AG20443 (cell line): ENCODE data around the gene TNPO3.
"Not testable (repeated sequence)": the region's sequence is repeated elsewhere in the genome, so short reads cannot be mapped to it uniquely, and the experiment has no call there.

ENCODE experiments used
- DNase-seq: peaks from one replicate; pipeline ENCODE4 v3.0.0; 2012; ENCODE audit warnings: low spot score, mixed read lengths

Gene TNPO3

GRCh38 chr7:129014501-129015101 is 40.3 kb downstream of the TNPO3 start:
- DNase-seq = no peak

GRCh38 chr7:129013048-129013724 is 41.7 kb downstream of the TNPO3 start:
- DNase-seq = no peak

GRCh38 chr7:129012641-129013040 is 42.3 kb downstream of the TNPO3 start:
- no peak for DNase-seq

GRCh38 chr7:129010075-129010474 is 44.8 kb downstream of the TNPO3 start:
- DNase-seq = no peak

GRCh38 chr7:129009437-129009836 is 45.5 kb downstream of the TNPO3 start:
- no peak for DNase-seq

GRCh38 chr7:129008645-129009414 is 46.1 kb downstream of the TNPO3 start:
- DNase-seq = no peak

GRCh38 chr7:129007572-129007971 is 47.3 kb downstream of the TNPO3 start:
- no peak for DNase-seq

GRCh38 chr7:129006636-129007414 is 48.1 kb downstream of the TNPO3 start:
- DNase-seq = no peak

- DNase-seq = no peak
Measured at GRCh38 chr7:129005186-129005585, 49.7 kb downstream of the TNPO3 start.

- DNase-seq = no peak
Measured at GRCh38 chr7:128997181-128997580, 57.7 kb downstream of the TNPO3 start.

GRCh38 chr7:128994560-128994959 is 60.4 kb downstream of the TNPO3 start:
- not testable (repeated sequence) for DNase-seq

GRCh38 chr7:128993419-128993818 is 61.5 kb downstream of the TNPO3 start:
- DNase-seq = no peak

GRCh38 chr7:128989961-128990360 is 65.0 kb downstream of the TNPO3 start:
- DNase-seq = no peak

GRCh38 chr7:128988372-128988771 is 66.5 kb downstream of the TNPO3 start:
- no peak for DNase-seq

GRCh38 chr7:128986609-128987008 is 68.3 kb downstream of the TNPO3 start:
- DNase-seq = no peak

GRCh38 chr7:128985660-128986059 is 69.3 kb downstream of the TNPO3 start:
- DNase-seq = no peak

GRCh38 chr7:128982105-128982504 is 72.8 kb downstream of the TNPO3 start:
- no peak for DNase-seq

- DNase-seq = no peak
Measured at GRCh38 chr7:128974241-128974934, 80.5 kb downstream of the TNPO3 start.

- DNase-seq = no peak
Measured at GRCh38 chr7:128968624-128969023, 86.3 kb downstream of the TNPO3 start.

- no peak for DNase-seq
Measured at GRCh38 chr7:128963327-128963757, 91.6 kb downstream of the TNPO3 start.

- DNase-seq = no peak
Measured at GRCh38 chr7:128962899-128963298, 92.0 kb downstream of the TNPO3 start.
